DMS 273 (cell line): ENCODE results near the gene LDB1.

Experiments
- DNase-seq: peaks from one replicate; lab custom pipeline; 2025; ENCODE audit not compliant: unreplicated experiment; lab: John Stamatoyannopoulos, UW

LDB1 gene

DNA sequence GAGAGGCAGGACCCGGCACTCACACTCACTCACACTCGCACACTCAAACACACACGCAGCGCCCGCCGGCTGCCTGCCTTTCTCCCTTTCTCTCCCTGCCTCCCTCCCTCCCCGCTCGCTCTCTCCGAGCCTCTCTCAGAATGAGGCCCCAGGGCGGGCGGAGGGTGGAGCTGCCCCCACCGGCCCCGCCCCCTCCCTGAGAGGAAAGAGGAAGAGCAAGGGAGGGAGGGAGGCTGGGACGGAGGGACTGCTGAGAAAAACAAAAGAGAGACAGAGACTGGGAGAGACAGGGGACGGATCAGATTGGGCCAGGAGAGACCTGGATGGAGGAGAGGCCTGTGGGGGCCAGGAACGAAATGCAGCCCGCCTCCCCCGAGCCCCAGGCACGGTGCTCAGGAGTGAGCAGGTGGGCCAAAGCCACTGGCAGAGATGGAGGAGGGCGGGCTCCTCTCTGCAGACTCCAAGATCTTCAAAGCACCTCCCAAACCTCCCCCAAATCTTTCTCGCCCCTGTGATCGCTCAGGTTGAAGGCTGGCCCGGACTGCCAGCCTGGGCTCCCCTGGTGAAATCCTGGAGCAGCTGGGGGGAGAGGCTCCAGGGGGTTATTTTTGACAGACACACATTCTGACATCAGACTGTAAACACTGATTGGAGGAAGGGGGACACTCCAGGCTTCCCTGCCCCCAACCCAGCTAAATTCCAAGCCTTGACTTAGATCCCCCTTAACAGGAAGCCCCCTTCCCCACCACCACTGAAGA, 5.1 kb downstream of the LDB1 start:
- DNase-seq = peak; percentile 93

- peak; percentile 71 for DNase-seq
Measured at GRCh38 chr10:102113956-102114857, 6.0 kb downstream of the LDB1 start.

DNA sequence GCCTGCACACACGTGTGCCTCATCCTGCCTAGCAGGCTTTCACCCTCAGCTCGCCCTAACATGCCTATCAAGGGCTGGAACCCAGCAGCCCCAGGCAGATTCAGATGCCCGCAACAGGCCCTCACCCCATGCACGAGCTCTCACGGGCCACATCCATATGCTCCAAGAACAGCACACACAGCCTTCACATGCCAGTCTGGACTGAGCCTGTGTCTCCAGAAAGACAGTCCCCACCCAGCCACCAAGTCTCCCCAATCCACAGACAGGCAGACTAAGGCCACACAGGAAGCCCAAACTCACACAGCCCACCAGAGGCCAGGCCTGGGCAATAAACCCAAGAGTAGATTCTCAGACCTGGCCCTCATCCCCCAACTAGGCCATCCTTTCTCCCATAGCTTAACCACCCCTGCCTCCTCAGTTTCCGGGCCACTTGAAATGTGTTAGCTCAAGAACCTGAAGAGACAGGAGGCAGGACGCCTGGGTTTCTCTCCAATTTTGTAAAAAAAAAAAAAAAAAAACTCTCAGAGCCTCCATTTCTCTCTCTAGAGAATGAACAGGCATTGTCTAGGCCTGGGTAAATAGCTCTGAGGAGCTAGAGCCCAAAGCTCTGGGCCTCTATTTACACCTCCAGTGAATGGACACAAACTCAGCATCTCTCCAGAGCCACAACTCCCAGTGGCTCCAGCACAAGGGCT, 6.8 kb downstream of the LDB1 start:
- DNase-seq = peak; percentile 46

- peak; percentile 26 for DNase-seq
Measured at GRCh38 chr10:102112210-102112817, 7.9 kb downstream of the LDB1 start.

DNA sequence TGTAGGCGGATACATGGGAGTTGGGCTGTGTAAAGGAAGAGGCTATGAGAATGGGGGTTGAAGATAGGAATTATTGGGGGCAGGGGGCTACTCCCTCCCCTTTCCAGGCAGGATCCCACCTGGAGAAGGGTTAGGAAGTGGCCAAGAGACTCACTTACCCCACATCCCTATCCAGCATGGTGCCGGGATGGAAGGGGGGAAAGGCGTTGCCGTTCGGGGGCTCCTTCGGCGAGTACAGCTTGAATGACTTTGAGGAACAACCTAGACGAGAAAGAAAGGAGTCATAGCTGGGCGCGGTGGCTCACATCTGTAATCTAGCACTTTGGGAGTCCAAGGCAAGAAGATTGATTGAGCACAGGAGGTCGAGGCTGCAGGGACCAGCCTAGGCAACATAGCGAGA, 8.9 kb downstream of the LDB1 start:
- no peak for DNase-seq

- DNase-seq = no peak
Measured at GRCh38 chr10:102109166-102110116, 10.7 kb downstream of the LDB1 start.

GRCh38 chr10:102106998-102107397, 13.2 kb downstream of the LDB1 start:
- DNase-seq = peak; percentile 17

DNA sequence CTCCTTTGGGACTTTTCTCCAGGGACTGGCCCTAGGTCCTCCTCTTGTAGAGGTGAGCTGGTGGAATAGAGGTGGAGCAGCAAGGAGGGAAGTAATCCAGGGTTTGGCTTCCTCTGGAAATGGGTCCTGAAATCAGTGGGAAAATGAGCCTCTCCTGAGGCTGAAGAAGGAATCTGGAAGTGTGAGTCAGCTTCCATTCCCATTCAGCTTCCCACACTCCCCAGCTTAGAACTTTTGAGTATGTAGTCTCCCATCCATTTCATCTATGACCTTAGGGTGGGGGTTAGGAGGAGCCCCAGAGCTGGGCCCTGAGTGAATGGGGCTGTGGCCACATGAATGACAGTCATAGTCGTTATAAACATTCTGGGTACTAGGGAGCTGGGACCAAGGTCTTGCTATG, 17.7 kb downstream of the LDB1 start:
- DNase-seq = no peak

GRCh38 chr10:102101152-102101551, 19.0 kb downstream of the LDB1 start:
- peak; percentile 6 for DNase-seq

DNA sequence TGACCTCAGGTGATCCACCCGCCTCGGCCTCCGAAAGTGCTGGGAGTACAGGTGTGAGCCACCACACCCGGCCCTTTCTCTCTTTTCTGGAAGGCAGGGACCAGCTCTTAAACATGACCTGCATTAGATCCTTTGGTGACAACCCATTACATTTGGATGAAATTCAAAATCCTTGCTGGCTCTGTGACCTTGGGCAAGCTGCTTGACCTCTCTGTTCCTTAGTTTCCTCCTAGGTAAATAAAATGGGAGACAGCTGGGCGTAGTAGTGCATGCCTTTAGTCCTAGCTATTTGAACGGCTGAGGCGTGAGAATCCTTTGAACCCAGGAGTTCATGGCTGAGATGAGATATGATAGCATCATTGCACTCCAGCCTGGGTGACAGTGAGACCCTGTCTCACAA, 23.7 kb downstream of the LDB1 start:
- DNase-seq = no peak

GRCh38 chr10:102090772-102091171, 29.4 kb downstream of the LDB1 start:
- DNase-seq = no peak

- DNase-seq = no peak
Measured at GRCh38 chr10:102086196-102086595, 34.0 kb downstream of the LDB1 start.

GRCh38 chr10:102085336-102085735, 34.8 kb downstream of the LDB1 start:
- no peak for DNase-seq

GRCh38 chr10:102083541-102083940, 36.6 kb downstream of the LDB1 start:
- no peak for DNase-seq

DNA sequence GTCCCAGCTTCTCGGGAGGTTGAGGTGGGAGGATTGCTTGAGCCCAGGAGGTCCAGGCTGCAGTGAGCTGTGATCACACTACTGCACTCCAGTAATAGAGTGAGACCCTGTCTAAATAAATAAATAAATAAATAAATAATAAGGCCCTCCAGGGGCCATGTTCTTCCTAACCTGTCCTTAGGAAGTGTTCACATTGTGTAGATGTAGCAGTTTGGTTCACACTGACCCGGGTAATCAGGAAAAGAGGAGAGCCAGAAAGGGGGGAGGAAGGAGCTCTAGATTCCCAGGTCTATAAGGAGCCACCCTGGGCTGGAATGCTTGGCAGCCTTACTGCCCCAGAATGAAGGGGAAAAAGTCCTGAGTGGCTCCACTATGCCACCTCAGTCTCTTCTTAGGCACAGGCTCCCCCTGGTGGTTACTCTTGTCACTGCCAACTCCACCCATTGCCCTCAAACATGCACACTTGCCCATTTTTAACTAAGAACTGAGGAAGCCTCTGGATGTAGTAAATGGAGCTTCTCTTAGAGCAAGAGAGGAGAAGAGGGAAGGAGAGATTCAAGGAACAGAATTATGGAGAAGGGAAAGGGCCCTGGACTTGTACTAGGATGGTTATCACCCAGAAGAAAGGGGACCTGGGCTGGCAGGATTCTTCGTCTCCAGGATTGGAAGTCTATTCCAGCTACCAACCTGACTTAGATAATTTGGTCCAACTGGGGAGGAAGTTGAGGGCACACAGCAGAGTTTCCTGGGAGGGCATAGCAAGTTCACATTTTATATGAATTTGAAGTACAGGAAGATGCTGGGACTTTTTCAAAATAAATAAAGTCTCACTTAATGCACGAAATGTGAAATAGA, 47.3 kb downstream of the LDB1 start:
- peak; percentile 86 for DNase-seq

DNA sequence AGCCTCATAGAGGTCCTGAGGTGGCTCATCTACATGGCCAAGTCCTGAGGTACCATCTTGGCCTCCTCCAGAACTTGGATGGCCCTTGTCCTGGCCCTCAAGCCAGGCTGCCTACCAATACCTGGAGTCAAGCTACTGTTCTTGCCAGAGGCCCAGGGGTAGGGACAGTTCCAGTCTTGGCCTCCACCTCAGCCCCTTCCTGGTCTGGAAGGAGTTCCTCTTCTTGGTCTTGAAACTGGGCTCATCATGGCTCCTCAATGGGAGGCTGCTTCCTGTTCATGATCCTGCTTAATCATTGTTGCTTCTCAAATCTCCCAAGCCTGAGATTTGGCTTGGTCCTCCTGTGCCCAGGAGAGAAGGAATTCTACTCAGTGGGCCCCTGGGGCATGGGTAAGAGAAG, 51.1 kb downstream of the LDB1 start:
- no peak for DNase-seq

DNA sequence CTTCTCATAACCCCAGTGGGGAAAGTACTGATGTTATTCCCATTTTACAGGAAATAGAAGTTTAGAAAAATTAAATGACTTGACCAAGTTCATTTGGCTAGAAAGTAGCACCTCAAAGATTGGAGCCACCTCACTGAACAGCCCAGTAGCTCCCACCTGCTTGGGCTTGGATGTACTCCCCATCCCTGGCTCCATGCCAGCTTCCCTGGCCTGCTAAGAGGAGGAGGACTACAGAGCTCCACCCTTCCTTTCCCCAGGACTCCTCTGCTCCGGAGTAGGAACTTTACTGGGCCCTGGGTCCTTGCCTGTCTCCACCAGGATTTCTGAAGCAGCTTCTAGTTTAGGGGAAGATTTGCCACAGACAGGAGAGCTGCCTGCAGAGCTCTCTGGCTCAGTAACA, 52.0 kb downstream of the LDB1 start:
- DNase-seq = peak; percentile 56

GRCh38 chr10:102067091-102067916, 52.9 kb downstream of the LDB1 start:
- DNase-seq = no peak
